K562 (cell line): Measurements from ENCODE around the gene SLX4IP. TPM values are rescaled to one million over a fixed set of nuclear protein-coding genes. Genes with fewer than 3 reads are reported as not detected.

Experiments
- ATAC-seq: fragments of 200-7000 bp; cut with Tn5 transposase; 3 replicates; pipeline ENCODE4 v1.9.1; 2020; ENCODE audit warnings: moderate library complexity
- BruUV-seq: library from RNA; stranded (reverse); fragments of 400-500 nt; replicated peaks from 2 replicates; lab custom pipeline; 2021; lab: Mats Ljungman, UMichigan
- CTCF ChIA-PET: fragments of 300-600 bp; formaldehyde crosslinking; extraction: SDS; loops from one replicate; lab custom pipeline; 2021; ENCODE audit warnings: low intra/inter-chr PET ratio; lab: Yijun Ruan, JAX
- POLR2A ChIA-PET: fragments of 300-600, 350-650 bp; sonication (Branson Sonifier 250); formaldehyde crosslinking; extraction: SDS; loops from one replicate; lab custom pipeline; 2021; ENCODE audit warnings: antibody characterized with exemption, inconsistent platforms; lab: Yijun Ruan, JAX
- DNase-seq, 4 experiments: peaks; one replicate each; pipeline versions ENCODE4 v3.0.0 to v3.0.0-alpha.2; 2011 to 2018; ENCODE audit warnings: low spot score in 3 of 4, mixed read lengths in 3 of 4; ENCODE audit errors: extremely low read depth in 1 of 4
- FAIRE-seq: peaks from 2 replicates; lab custom pipeline; 2011; peaks lifted over from hg19 to GRCh38; lab: Jason Lieb, UNC
- H2AFZ ChIP-seq: 2 replicates; pipeline ENCODE4 v1.6.0; 2011; ENCODE audit warnings: low read depth, low read length, control low read depth, inconsistent platforms
- H3K27ac ChIP-seq: fragments of 200-600 bp; 3 replicates; pipeline ENCODE4 v1.8.0; 2011; ENCODE audit warnings: low read depth, mild to moderate bottlenecking, control low read depth, inconsistent platforms, low read length, moderate library complexity, mixed read lengths; ENCODE audit errors: extremely low read depth
- H3K27me3 ChIP-seq, 2 experiments: fragments of 300-600 bp in 1 of 2; 2 replicates in 1 of 2; 3 replicates in 1 of 2; pipeline versions ENCODE4 v1.6.0 to v1.8.0; 2011; ENCODE audit warnings: inconsistent platforms in 2 of 2, low read length in 2 of 2, mild to moderate bottlenecking in 1 of 2, mixed read lengths in 1 of 2, moderate library complexity in 1 of 2; ENCODE audit not compliant: control insufficient read depth in 2 of 2, insufficient read depth in 2 of 2
- H3K36me3 ChIP-seq: fragments of 300-600 bp; 3 replicates; pipeline ENCODE4 v1.8.0; 2011; ENCODE audit warnings: mild to moderate bottlenecking, low read length, inconsistent platforms; ENCODE audit not compliant: control insufficient read depth, insufficient read depth
- H3K4me1 ChIP-seq, 2 experiments: fragments of 200-600 bp in 1 of 2; replicated peaks in 1 of 2; 2 replicates in 1 of 2; 3 replicates in 1 of 2; pipeline versions ENCODE4 v1.5.1 to v1.8.0; 2011; ENCODE audit warnings: inconsistent platforms in 2 of 2, low read length in 2 of 2, mild to moderate bottlenecking in 1 of 2, mixed read lengths in 1 of 2, moderate library complexity in 1 of 2; ENCODE audit not compliant: control insufficient read depth in 2 of 2, insufficient read depth in 2 of 2
- H3K4me2 ChIP-seq: 2 replicates; pipeline ENCODE4 v1.6.1; 2011; ENCODE audit warnings: low read length, control low read depth, inconsistent platforms, mixed read lengths; ENCODE audit not compliant: insufficient read depth
- H3K4me3 ChIP-seq: fragments of 200-600 bp; sonication (generic), shearing (Covaris generic); 2 replicates; pipeline ENCODE4 v1.5.1; 2016; ENCODE audit warnings: control low read depth, inconsistent platforms
- H3K79me2 ChIP-seq: fragments of 200-600 bp; 3 replicates; pipeline ENCODE4 v1.8.0; 2011; ENCODE audit warnings: low read length, inconsistent platforms; ENCODE audit not compliant: control insufficient read depth, insufficient read depth
- H3K9ac ChIP-seq, 2 experiments: 2 replicates each; pipeline versions ENCODE4 v1.6.0 to v1.6.1; 2011; ENCODE audit warnings: low read depth in 2 of 2, low read length in 2 of 2, control low read depth in 1 of 2, inconsistent platforms in 1 of 2, mild to moderate bottlenecking in 1 of 2, mixed read lengths in 1 of 2; ENCODE audit not compliant: insufficient read depth in 1 of 2
- H3K9me1 ChIP-seq: one replicate; pipeline ENCODE4 v1.6.0; 2011; ENCODE audit warnings: inconsistent platforms, mild to moderate bottlenecking, low read length, moderate library complexity; ENCODE audit not compliant: control insufficient read depth, insufficient read depth
- H3K9me3 ChIP-seq: replicated peaks from 2 replicates; pipeline ENCODE4 v1.5.1; 2011; ENCODE audit warnings: low read depth, low read length, inconsistent platforms; ENCODE audit not compliant: control insufficient read depth, insufficient read depth
- H4K20me1 ChIP-seq: replicated peaks from 2 replicates; pipeline ENCODE4 v1.6.1; 2011; ENCODE audit warnings: low read length, inconsistent platforms, mixed read lengths; ENCODE audit not compliant: control insufficient read depth, insufficient read depth
- GTF2E2 ChIP-seq: fragments of 200-800 bp; sonication (Bioruptor generic); IDR thresholded peaks from 2 replicates; pipeline ENCODE4 v1.6.1; 2016; ENCODE audit warnings: missing genetic modification characterization, missing compliant biosample characterization
- ILK ChIP-seq: fragments of 450-650 bp; IDR thresholded peaks from 2 replicates; pipeline ENCODE4 v1.6.1; 2016; ENCODE audit warnings: missing genetic modification characterization, low read depth, mild to moderate bottlenecking, missing compliant biosample characterization, moderate library complexity, borderline replicate concordance
- KDM4B ChIP-seq, 2 experiments: fragments of 450-650 bp in 1 of 2; sonication (generic) in 1 of 2; IDR thresholded peaks; 2 replicates each; pipeline ENCODE4 v1.6.1; 2016 to 2017; ENCODE audit warnings: borderline replicate concordance in 2 of 2, antibody characterized with exemption in 1 of 2, low read depth in 1 of 2, mild to moderate bottlenecking in 1 of 2
- POLR3A ChIP-seq: IDR thresholded peaks from 2 replicates; pipeline ENCODE4 v1.6.1; 2011; ENCODE audit warnings: borderline replicate concordance, mild to moderate bottlenecking, moderate library complexity; ENCODE audit not compliant: insufficient read length, insufficient read depth; ENCODE audit errors: extremely low read depth
- SETDB1 ChIP-seq: IDR thresholded peaks from one replicate; pipeline ENCODE4 v1.6.1; 2012; ENCODE audit warnings: low read length, control low read depth, inconsistent platforms
- TFAM ChIP-seq: fragments of 250-450 bp; sonication (Bioruptor Pico); conservative IDR thresholded peaks from 2 replicates; pipeline ENCODE4 v1.5.0; 2021; ENCODE audit warnings: mild to moderate bottlenecking, moderate library complexity
- ZNF146 ChIP-seq: IDR thresholded peaks from one replicate; pipeline ENCODE4 v1.6.1; 2018; ENCODE audit warnings: missing compliant biosample characterization; ENCODE audit not compliant: unreplicated experiment
- ZNF407 ChIP-seq: fragments of 450-650 bp; IDR thresholded peaks from 2 replicates; pipeline ENCODE4 v1.6.1; 2016; ENCODE audit warnings: low read depth
- ZNF609 ChIP-seq: sonication (generic); formaldehyde crosslinking; IDR thresholded peaks from 2 replicates; pipeline ENCODE4 v1.8.1; 2023; ENCODE audit warnings: missing genetic modification reagents, mild to moderate bottlenecking, borderline replicate concordance
- WGBS: fragments of 100-300 bp; shearing (Covaris generic); methylation state at CpG from one replicate; pipeline ENCODE4 v1.1.6; 2016; ENCODE audit warnings: low coverage, mixed read lengths; ENCODE audit not compliant: insufficient coverage; ENCODE audit errors: missing lambda C conversion rate; 5-methylcytosine and 5-hydroxymethylcytosine counted together
- in situ Hi-C: fragments of 300-500 bp; cut with MboI; formaldehyde crosslinking; loops from 4 replicates; pipeline ENCODE4 v1.15.0; 2018; ENCODE audit warnings: inconsistent platforms, mixed read lengths
- intact Hi-C: fragments of 100-400 bp; cut with micrococcal nuclease; formaldehyde crosslinking; loops from 2 replicates; pipeline ENCODE4 v1.14.2; 2022
- polyA plus RNA-seq, 8 experiments: library from polyadenylated mRNA; depleted of rRNA in 4 of 8; stranded (reverse) in 5 of 8; unstranded in 3 of 8; fragments of >200 nt; fragmentation: Nextera tagmentation in 2 of 8; fragmentation: Illumina TruSeq in 1 of 8; extraction: Ambion mirVana in 2 of 8; extraction: Trizol in 1 of 8; gene quantifications; 2 replicates each; pipeline versions ENCODE4 v1.2.1 to v1.2.3, GENCODE V29; 2011 to 2014; ENCODE audit warnings: inconsistent platforms in 1 of 8, missing spikeins in 1 of 8
- total RNA-seq, 7 experiments: library from RNA; depleted of rRNA in 6 of 7; stranded (reverse); fragments of >200 nt in 6 of 7; fragmentation: Illumina TruSeq in 2 of 7; extraction: Trizol in 2 of 7; gene quantifications; 2 replicates each; pipeline versions ENCODE4 v1.2.1 to v1.2.3, GENCODE V29; 2011 to 2021; ENCODE audit warnings: low replicate concordance in 1 of 7

SLX4IP gene
- total and polyA plus RNA-seq, 9 of the 15 experiments (the other 6 are each of a cell fraction or from before 2014, with no cell fraction given) = 1.5 to 5.9 (median 3.5) TPM

- intact Hi-C loops = loop anchor here (5.0 kb wide), 1 partner anchor 96 kb away; no protein-coding TSS in a partner anchor
- BruUV-seq = no TSS peak
- no peaks in the 10 kb centered on the region for H3K36me3 ChIP-seq
- no peak for TF ChIP-seq ZNF146 (CRISPR knock-in tag)
- TF ChIP-seq TFAM = no peak
- no peak for TF ChIP-seq ZNF609 (CRISPR knock-in tag)
- TF ChIP-seq ZNF407 = no peak
- TF ChIP-seq KDM4B (IDR thresholded peaks at IDR 0.05; ENCODE audit: borderline replicate concordance in 2 of 2, low read depth in 1 of 2) = no peak
- TF ChIP-seq POLR3A = no peak
- no peak for TF ChIP-seq ILK (tag)
- TF ChIP-seq GTF2E2 (tag) = no peak
- TF ChIP-seq SETDB1 = no peak
These were observed 213.5 kb downstream of the SLX4IP start for GRCh38 chr20:10648651-10649050.

More at GRCh38 chr20:10648651-10649050, 213.5 kb downstream of the SLX4IP start:
- FAIRE-seq = no peak
- WGBS = 5% methylated on average over 7 of the region's 8 CpGs
- H3K9me3 ChIP-seq = no peaks in the 10 kb centered on the region
- no peak overlapping the region for H2AFZ ChIP-seq
- H3K79me2 ChIP-seq = no peaks in the 10 kb centered on the region
- CTCF ChIA-PET = no interaction called here
- in situ Hi-C loops = no loop called here
- ATAC-seq = no peak
- no peaks in the 10 kb centered on the region for H4K20me1 ChIP-seq
- no peak for DNase-seq
- no peaks in the 10 kb centered on the region for H3K4me1 ChIP-seq
- no peak overlapping the region for H3K4me3 ChIP-seq
- POLR2A ChIA-PET = interaction anchor here (1.0 kb wide), 1 partner anchor 13 kb away, joined by 3 read pairs; no protein-coding TSS in a partner anchor
- H3K9ac ChIP-seq = no peak overlapping the region
- H3K4me2 ChIP-seq = no peak overlapping the region
- H3K27ac ChIP-seq = no peak overlapping the region
- no peaks in the 10 kb centered on the region for H3K9me1 ChIP-seq
- H3K27me3 ChIP-seq = peaks cover 3 to 25% of the 10 kb centered on the region in 2 experiments; a peak in 2 of 5 replicates
